Muscle layer of duodenum (tissue), 2 donors: Measurements from ENCODE around the gene PHRF1.
A peak's percentile ranks its signal among the peaks of the same experiment; 100 is the strongest.

ENCODE experiments used
- H3K27ac ChIP-seq: one replicate; pipeline ENCODE4 v1.7.0; 2013; ENCODE audit warnings: mild to moderate bottlenecking, low read length
- H3K27me3 ChIP-seq: one replicate; pipeline ENCODE4 v1.7.0; 2013; ENCODE audit warnings: low read depth, mild to moderate bottlenecking, control low read depth, low read length
- H3K36me3 ChIP-seq, 2 donors: one replicate each; pipeline ENCODE4 v1.7.0; 2013; ENCODE audit warnings: low read length in 2 of 2, control low read depth in 1 of 2, mild to moderate bottlenecking in 1 of 2; ENCODE audit not compliant: insufficient read depth in 2 of 2, control insufficient read depth in 1 of 2
- H3K4me1 ChIP-seq, 2 donors: one replicate each; pipeline ENCODE4 v1.7.0; 2013; ENCODE audit warnings: low read length in 2 of 2, mild to moderate bottlenecking in 2 of 2, control low read depth in 1 of 2, moderate library complexity in 1 of 2; ENCODE audit not compliant: insufficient read depth in 2 of 2, control insufficient read depth in 1 of 2
- H3K4me3 ChIP-seq, 2 donors: one replicate each; pipeline ENCODE4 v1.7.0; 2013; ENCODE audit warnings: low read length in 2 of 2, low read depth in 1 of 2, mild to moderate bottlenecking in 1 of 2
- H3K9me3 ChIP-seq, 2 donors: one replicate each; pipeline ENCODE4 v1.7.0; 2013; ENCODE audit warnings: low read length in 2 of 2, control low read depth in 1 of 2, mild to moderate bottlenecking in 1 of 2; ENCODE audit not compliant: control insufficient read depth in 1 of 2
- donor health status: healthy.

The PHRF1 gene

DNA sequence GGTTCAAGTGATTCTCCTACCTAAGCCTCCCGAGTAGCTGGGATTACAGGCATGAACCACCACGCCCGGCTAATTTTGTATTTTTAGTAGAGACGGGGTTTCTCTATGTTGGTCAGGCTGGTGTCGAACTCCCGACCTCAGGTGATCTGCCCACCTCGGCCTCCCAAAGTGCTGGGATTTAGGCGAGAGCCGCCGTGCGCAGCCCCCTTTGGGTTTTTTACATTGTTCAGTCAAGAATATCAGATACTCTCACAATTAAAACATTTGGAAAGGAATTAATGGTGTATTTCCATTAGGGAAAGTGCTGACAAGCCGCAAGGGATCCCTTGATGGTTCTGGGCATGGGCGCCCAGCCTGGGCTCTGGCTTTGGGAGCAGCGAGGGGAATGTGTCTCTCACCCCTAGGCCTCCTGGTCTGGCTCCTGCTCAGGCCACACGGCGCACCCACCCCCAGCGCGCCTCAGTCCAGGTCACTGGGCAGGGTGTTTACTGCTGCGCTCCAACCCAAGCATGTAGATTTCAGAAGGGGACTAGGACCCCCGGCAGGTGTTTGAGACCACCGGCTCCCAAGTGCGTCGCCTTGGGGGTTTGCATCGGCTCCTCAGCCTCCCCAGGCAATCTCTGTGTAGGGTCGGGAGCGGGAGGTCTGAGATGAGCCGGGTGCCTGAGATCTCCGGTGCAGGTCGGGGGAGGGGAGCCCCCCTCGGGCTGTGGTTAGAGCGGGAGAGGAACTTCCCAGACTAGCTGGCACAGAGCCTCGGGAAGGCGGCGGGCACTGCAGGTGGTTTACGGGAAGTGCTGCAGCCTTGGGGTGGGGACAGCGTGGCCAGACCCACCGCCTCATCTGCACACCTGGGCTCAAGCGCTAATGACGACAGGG is 40.3 kb downstream of the PHRF1 start:
- no peaks in the 10 kb centered on the region for H3K27me3 ChIP-seq
- peaks cover 0 to 16% of the 10 kb centered on the region in 2 donors for H3K4me1 ChIP-seq
- H3K27ac ChIP-seq = no peak overlapping the region
- no peaks in the 10 kb centered on the region for H3K9me3 ChIP-seq
- peaks cover 13 to 17% of the 10 kb centered on the region in 2 donors for H3K36me3 ChIP-seq
- peak overlapping the region in 1 of 2 donors; percentile 70 for H3K4me3 ChIP-seq

DNA sequence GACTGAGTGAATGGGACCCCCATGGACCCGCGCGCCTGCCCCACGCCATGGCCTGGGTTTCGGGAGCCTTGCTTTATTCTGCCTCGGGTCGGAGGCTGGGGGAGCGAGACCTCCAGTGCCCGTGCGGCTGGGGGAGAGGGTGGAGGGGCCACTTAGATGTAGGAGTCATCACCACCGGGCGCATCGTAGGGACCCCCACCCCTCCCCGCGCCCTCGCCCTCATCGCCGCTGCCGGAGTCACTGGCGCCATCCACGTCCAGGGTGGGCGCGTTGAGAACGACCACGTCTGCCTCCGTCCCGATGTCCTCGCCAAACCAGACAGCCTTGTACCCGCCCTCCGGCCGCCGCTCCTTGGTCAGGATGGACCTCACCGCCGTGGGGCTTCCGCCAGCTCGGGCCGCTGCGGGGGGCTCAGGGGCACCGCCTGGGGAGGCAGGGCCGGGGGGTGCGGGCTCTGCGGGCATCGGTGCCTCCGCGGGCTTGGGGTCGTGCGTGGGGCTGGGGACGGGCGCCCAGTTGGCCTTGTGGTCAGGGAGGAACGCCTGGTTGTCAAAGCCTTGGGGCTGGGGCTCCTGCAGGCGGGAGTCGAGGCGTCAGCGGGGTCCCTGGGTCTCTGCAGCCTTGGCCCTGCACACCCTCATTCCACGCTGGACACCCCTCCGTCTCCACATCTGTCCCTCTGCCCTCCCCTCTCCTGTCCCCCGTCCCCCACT is 41.1 kb downstream of the PHRF1 start:
- H3K27me3 ChIP-seq = no peaks in the 10 kb centered on the region
- H3K9me3 ChIP-seq = no peaks in the 10 kb centered on the region
- no peak overlapping the region for H3K27ac ChIP-seq
- H3K4me3 ChIP-seq = no peak overlapping the region
- H3K36me3 ChIP-seq = peaks cover 7 to 9% of the 10 kb centered on the region in 2 donors
- H3K4me1 ChIP-seq = peaks cover 0 to 16% of the 10 kb centered on the region in 2 donors

GRCh38 chr11:617912-618682 is 41.8 kb downstream of the PHRF1 start:
- no peaks in the 10 kb centered on the region for H3K9me3 ChIP-seq
- H3K27me3 ChIP-seq = no peaks in the 10 kb centered on the region
- peaks cover under 1 to 2% of the 10 kb centered on the region in 2 donors for H3K36me3 ChIP-seq
- H3K27ac ChIP-seq = no peak overlapping the region
- H3K4me1 ChIP-seq = peaks cover 0 to 16% of the 10 kb centered on the region in 2 donors
- H3K4me3 ChIP-seq = no peak overlapping the region

- no peaks in the 10 kb centered on the region for H3K27me3 ChIP-seq
Observed at GRCh38 chr11:618856-619627, 42.8 kb downstream of the PHRF1 start.

DNA sequence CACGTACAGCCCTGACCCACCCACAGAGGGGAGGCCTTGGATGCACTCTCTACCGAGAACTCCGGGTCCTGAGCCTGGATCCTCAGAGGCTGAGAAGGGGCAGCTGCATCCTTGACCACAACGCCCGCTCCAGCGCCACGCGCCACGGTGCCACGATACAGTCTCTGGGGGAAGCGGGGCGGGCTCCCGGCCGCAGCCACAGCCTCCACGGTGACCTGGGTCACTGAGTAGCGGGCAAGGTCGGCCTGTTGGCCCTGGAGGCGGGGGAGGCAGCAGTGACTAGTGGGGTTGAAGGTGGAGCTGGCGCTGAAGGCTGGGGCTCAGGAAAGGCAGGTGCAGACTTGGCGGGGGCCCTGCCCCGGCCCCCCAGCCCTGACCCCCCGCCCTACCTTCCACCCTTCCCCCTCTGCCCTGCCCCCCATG is 43.4 kb downstream of the PHRF1 start:
- H3K9me3 ChIP-seq = no peaks in the 10 kb centered on the region
- no peak overlapping the region for H3K4me3 ChIP-seq
- peaks cover 0 to 7% of the 10 kb centered on the region in 2 donors for H3K4me1 ChIP-seq
- H3K27ac ChIP-seq = no peak overlapping the region
- no peaks in the 10 kb centered on the region for H3K36me3 ChIP-seq
- H3K27me3 ChIP-seq = no peaks in the 10 kb centered on the region

More at GRCh38 chr11:618856-619627, 42.8 kb downstream of the PHRF1 start:
- Histone ChIP-seq H3K4me1 (peaks cover 0 to 13% of the 10 kb centered on the region in 2 donors), H3K9me3 (no peaks in the 10 kb centered on the region), H3K4me3 (no peak overlapping the region), H3K36me3 (no peaks in the 10 kb centered on the region), H3K27ac (no peak overlapping the region)

DNA sequence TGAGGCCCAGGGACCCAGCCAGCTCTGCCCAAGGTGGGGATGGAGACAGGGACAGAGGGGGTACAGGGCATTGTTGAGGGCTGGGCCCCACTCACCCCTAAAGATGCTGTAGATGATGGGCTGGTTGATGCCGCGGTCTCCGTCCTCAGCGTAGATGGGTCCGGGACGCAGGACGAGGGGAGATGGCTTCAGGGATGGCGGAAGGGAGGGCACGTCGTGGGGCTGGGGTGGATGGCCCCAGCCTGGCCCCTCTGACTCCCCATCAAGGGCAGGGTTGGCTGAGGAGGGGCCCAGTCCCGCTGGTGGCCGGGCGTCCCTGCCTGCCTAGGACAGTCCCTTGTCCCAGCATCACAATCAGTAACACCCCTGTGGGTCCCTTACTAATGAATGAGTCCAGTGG is 43.9 kb downstream of the PHRF1 start:
- Histone ChIP-seq H3K4me3 (no peak overlapping the region), H3K36me3 (no peaks in the 10 kb centered on the region), H3K4me1 (peaks cover 0 to 2% of the 10 kb centered on the region in 2 donors), H3K27ac (no peak overlapping the region), H3K9me3 (no peaks in the 10 kb centered on the region), H3K27me3 (no peaks in the 10 kb centered on the region)

GRCh38 chr11:620935-621814 is 44.9 kb downstream of the PHRF1 start:
- H3K27ac ChIP-seq = no peak overlapping the region
- H3K4me3 ChIP-seq = no peak overlapping the region
- no peaks in the 10 kb centered on the region for H3K36me3 ChIP-seq
- H3K9me3 ChIP-seq = no peaks in the 10 kb centered on the region
- H3K4me1 ChIP-seq = no peaks in the 10 kb centered on the region
- no peaks in the 10 kb centered on the region for H3K27me3 ChIP-seq

DNA sequence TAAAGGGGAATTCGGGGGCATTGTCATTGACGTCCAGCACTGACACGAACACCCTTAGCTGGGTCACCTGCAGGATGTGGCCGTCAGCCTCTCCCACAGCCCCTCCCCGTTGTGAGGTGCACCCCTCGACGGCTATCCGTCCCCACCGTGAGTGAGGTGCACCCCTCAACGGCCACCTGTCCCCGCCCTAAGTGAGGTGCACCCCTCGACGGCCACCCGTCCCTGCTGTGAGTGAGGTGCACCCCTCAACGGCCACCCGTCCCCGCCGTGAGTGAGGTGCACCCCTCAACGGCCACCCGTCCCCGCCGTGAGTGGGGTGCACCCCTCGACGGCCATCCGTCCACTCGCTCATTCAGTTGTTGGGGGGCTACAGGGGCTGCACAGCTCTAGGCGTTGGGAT is 45.6 kb downstream of the PHRF1 start:
- H3K9me3 ChIP-seq = no peaks in the 10 kb centered on the region
- no peaks in the 10 kb centered on the region for H3K27me3 ChIP-seq
- no peaks in the 10 kb centered on the region for H3K4me1 ChIP-seq
- H3K27ac ChIP-seq = no peak overlapping the region
- H3K36me3 ChIP-seq = no peaks in the 10 kb centered on the region
- no peak overlapping the region for H3K4me3 ChIP-seq

GRCh38 chr11:623349-623869 is 47.1 kb downstream of the PHRF1 start:
- Histone ChIP-seq H3K4me3 (no peak overlapping the region), H3K4me1 (peaks cover 0 to 4% of the 10 kb centered on the region in 2 donors), H3K27ac (no peak overlapping the region), H3K9me3 (no peaks in the 10 kb centered on the region), H3K27me3 (no peaks in the 10 kb centered on the region), H3K36me3 (no peaks in the 10 kb centered on the region)
